ENCODE measurements around the gene ABHD16A.
A peak's percentile ranks its signal among the peaks of the same experiment; 100 is the strongest.

Gene ABHD16A

GRCh38 chr6:31687860-31688693 lies 15.0 kb downstream of the ABHD16A start:
- no peak for DNase-seq

GRCh38 chr6:31687321-31687720 lies 15.8 kb downstream of the ABHD16A start:
- no peak for DNase-seq

GRCh38 chr6:31686483-31686882 lies 16.6 kb downstream of the ABHD16A start:
- DNase-seq, result no peak

- DNase-seq, result no peak
Observed at GRCh38 chr6:31683591-31683990, 19.5 kb downstream of the ABHD16A start.

GRCh38 chr6:31681135-31681671 lies 21.9 kb downstream of the ABHD16A start:
- DNase-seq, result no peak

DNA sequence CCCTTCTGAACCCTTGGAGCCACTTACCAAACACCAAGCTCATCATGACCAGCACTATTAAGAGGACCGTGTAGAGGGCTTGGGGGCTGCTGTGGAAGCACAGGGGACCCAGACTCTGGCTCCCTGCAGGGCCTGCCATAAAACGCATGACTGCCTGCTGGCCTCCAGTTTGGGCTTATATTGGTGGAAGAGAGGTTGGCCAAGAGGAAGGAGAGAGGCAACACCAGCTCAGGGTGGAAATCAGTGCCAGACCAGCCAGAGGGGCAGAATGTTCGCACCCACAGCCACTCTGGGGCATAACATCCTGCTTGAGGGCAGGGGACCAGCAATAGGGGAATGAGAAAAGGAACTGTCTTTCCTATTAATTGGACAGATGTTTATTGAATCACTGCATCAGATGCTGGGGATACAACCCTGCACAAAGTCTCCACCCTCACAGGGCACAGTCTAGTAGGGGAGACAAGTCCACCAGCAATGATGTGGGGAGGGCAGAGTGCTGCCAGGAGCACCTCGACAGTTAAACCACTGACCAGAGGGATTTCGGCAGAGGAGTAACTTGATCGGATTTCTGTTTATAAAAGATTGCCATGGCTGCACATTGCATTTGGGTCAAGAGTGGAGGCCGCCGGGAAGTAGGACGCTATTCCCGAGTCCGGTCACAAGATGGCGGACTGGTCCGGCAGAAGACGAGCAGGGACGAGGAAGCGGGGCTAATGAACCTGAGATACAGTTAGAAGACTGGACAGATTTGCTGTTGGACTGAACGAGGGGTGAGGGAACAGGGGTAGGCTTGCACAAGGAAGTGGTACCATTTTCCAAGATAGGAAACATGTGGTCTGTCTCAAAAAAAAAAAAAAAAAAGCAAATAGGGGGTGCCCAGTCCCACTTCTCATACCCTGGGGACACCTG lies 22.6 kb downstream of the ABHD16A start, which contains the start of gene LY6G5C:
Gene LY6G5C, minus strand, starts transcription at position 842 of the 909 bp plus-strand sequence. Its CDS starts 694 bp downstream, at position 148.
- DNase-seq, result no peak

GRCh38 chr6:31677955-31678354 lies 25.2 kb downstream of the ABHD16A start:
- no peak for DNase-seq

DNA sequence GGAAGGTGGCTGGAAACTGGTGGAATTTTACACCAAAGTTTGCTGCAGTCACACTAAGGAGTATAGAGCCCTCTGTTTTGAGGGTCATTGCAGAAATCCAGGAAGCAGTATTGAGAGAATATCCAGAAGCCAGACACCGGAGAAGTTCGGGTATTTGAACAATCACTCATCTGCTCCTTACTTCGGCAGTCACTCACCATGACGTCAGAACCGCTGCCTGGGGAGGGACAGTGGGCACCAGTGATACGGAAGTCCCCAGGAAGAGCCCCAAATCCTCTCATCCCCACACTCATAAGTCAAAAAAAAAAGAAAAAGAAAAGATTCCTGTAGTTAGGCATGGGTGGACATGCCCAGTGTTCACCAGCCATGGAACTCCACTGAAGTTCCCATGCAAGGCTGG lies 26.2 kb downstream of the ABHD16A start:
- no peak for DNase-seq

DNA sequence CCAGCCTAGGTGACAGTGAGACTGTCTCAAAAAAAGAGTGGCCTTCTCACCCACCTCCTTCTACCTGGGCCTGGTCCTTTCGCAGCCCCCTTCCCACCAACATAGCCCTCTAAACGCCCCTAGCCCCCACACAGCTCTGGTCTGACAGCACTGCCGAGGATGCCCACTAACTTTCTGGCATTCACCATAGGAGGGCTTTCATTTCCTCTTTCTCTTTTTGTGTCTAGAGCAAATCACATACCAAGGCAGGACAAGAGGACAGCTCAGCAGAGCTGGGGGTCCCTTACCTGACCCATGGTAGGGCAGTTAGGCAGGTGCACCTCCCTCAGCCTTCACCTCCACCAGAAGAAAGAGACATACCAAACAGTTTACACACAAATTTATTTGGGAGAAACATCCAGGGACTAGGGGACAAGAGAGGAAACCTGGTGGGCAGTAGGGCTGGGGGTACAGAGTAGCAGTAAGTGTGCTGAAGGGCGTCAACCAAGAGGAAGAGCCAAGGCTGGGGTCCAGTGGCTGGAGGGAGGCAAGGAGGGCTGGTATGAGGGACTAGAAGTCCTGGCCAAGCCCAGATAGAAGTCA lies 26.7 kb downstream of the ABHD16A start:
- no peak for DNase-seq

GRCh38 chr6:31669676-31670075 lies 33.4 kb downstream of the ABHD16A start, which contains the start of gene LY6G5B:
Gene LY6G5B, plus strand, starts transcription at chr6:31669976. Its CDS starts 975 bp downstream, at chr6:31670951.
- DNase-seq, result no peak

GRCh38 chr6:31666337-31666965 lies 36.7 kb downstream of the ABHD16A start:
- DNase-seq, result no peak

- peak; percentile 94 for DNase-seq
Observed at GRCh38 chr6:31665501-31666336, 37.4 kb downstream of the ABHD16A start, which contains the start of gene CSNK2B. Gene CSNK2B, plus strand, starts transcription at chr6:31666080. Its CDS starts 752 bp downstream, at chr6:31666832.

DNA sequence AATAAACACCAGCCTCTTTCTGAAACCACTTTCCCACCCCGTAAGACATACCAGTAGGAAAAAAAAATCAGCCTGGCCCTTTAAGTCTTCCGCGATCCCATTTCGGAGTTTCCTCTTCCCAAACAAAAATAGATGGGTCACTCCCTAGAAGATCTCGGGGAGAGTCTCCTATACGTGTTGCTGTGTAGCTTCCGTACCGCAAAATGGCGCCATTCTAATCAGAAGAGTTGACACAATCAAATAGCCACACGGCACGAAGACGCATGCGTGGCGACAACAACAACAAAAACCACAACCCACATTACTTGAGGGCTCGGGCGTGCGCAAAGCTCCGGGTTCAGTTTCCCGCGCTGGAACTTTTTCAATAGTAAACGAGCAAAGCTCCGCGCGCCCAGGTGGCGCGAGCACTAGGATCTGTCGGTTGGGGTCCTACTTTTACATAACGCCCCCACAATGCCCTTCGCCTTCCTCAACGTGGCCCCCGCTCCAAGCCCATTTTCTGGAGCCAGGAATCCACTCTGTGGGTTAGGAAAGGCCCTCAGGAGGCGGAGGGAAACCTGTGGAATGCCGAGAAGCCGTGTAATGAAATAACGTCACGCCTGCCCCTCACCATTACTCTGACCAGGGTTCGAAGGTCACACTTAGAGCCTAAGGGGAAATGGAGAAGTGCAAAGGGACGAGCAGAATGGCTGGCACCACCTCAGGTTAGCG lies 38.2 kb downstream of the ABHD16A start, which contains the start of gene GPANK1:
Gene GPANK1, minus strand, starts transcription at position 208 of the 711 bp plus-strand sequence. CDS start 519 bp downstream, outside the sequence.
- peak; percentile 83 for DNase-seq

DNA sequence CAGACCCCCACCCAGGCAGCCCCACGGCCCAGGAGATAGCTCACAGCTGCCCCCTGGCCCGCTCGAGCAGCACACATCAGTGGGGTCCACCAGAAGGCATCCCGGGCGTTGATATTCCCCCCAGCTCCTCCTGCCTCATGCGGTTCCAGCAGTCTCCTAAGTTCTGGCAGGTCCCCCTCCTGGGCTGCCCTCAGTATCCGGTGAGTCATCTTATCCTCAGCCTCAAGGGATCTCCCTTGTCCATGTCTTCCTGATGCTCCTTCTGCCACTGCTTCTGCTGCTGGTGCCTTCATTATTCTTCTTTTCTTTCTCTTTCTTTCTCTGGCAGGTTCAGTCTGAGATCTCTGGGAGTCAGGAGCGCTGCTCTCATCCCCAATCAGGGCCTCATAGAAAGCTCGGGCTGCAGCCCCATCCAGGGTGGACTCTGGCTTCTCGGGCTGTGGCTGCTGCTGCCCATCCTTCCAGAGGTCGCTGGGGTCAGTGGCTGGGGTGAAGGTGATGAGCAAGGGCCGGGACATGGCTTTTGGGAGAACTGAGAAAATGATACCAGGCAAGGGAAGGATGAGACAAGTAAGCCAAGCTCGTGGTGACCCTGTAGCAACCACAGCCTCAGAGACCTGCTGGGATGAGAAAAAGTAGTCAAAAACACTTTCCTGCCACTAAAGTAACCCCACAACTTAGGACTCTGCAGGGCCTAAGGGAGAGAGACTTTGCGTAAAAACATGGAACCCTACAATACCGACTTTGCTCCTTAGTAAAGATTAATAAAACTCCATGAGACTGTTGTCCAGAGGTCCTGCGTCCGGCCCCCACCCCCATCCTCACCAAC lies 38.9 kb downstream of the ABHD16A start:
- DNase-seq, result no peak

- no peak for DNase-seq
Observed at GRCh38 chr6:31663126-31663960, 39.8 kb downstream of the ABHD16A start.

DNA sequence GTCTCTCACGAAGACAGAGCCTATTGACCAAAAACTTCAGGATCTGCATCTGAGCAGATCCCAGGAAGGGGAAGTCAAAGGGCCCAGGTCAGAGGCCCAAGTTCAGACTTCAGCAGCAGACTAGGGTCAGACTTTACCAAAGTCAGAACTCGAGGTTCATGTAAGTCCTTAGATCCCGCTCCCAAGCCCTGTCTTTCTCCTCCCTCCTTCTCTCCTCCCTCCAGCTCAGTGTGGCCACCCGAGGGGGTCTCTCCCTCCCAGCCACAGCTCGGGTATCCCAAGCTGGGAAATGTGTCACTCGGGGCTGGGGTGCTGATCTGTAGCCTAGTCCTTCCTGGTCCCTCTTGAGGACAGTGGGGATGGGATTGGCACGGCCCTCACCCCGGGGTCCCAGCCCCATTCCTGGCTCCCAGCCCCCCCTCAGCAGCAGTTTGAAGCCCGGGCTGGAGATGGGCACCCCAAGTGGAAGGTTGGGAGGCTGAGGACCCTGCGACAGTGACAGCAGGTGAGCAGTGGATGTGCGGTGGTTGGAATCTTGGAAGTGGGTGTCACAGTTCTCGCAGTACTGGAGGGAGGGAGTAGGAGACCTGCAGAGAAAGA lies 40.9 kb downstream of the ABHD16A start:
- no peak for DNase-seq

GRCh38 chr6:31661262-31662123 lies 41.6 kb downstream of the ABHD16A start:
- DNase-seq, result no peak

Data from GDM1 (cell line).